ENCODE results near the gene TFEB. TPM values are rescaled to one million over a fixed set of nuclear protein-coding genes. Genes with fewer than 3 reads are reported as not detected.
A peak's percentile ranks its signal among the peaks of the same experiment; 100 is the strongest.

The TFEB gene
- total and polyA plus RNA-seq, 2 of the 8 experiments (the other 6 are each of a cell fraction or from before 2014, with no cell fraction given): 2.3 to 6.7 TPM

DNA sequence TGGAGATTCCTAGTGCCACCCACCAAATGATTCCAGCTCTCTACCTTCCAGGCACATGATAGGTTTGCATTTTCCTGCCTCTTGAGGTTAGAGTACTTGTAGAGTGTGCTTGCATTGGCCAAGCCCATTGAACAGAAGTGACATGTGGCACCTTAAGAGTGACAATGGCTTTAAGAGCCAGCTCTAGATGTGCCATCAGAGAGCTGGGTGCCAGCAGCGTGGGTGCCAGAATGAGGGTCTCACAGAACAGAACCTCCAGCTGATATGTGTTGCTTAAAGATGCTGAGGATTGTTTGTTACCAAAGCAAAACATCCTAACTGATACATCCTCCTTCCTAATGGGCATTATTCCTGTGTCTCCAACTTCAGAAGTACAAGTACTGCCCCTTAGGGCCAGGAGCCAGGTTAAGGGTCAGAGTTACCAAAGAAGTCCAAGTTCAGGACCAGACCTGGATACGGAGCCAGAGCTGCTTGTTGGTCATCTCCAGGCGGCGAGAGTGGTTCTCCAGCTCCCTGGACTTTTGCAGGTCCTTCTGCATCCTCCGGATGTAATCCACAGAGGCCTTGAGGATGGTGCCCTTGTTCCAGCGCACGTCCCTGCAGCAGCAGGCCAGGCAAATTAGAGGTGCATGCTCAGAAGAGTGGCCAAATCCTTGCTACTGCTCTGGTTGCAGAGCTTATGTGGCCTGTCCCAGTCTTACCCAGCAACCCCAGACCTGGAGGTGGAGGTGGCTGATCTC lies 49.6 kb downstream of the TFEB start:
- no peak overlapping the region for H3K4me3 ChIP-seq (ENCODE audit: extremely low read depth in 1 of 4, insufficient read depth in 2 of 4, low read depth in 3 of 4, low read length in 4 of 4)
- no peak overlapping the region; the same call in 1 of the 2 replicates for H4K8ac ChIP-seq (ENCODE audit: extremely low read depth, insufficient read depth, low read length)
- H4K91ac ChIP-seq (replicated peaks; ENCODE audit: insufficient read length, low read length): no peak overlapping the region
- H3K27me3 ChIP-seq (replicated peaks in 1 of 4; ENCODE audit: control insufficient read depth in 3 of 4, extremely low read depth in 1 of 4, insufficient read depth in 3 of 4, low read length in 3 of 4): peaks cover 0 to 11% (median 4%) of the 10 kb centered on the region in 4 experiments; a peak in 4 of 7 replicates
- POLR2A ChIA-PET (ENCODE audit: partially characterized antibody): interaction anchor here (0.8 to 1.7 kb wide), 2 partner anchors 29 to 315 kb away, joined by 3 to 5 read pairs; no protein-coding TSS in a partner anchor
- H2AK5ac ChIP-seq (ENCODE audit: low read depth, low read length): no peak overlapping the region
- no peaks in the 10 kb centered on the region for H4K20me1 ChIP-seq (replicated peaks in 1 of 2; ENCODE audit: control insufficient read depth in 1 of 2, insufficient read depth in 2 of 2, low read length in 2 of 2)
- WGBS, 2 experiments (ENCODE audit: extremely low coverage in 1 of 2, insufficient coverage in 1 of 2, insufficient read length in 1 of 2, insufficient replicate concordance in 2 of 2, low coverage in 1 of 2, low lambda C conversion rate in 2 of 2, missing lambda C conversion rate in 1 of 2): 92% methylated on average over 7 of the region's 7 CpGs; no CpG with 5 or more reads in 1 of the 2 experiments
- H3K4me2 ChIP-seq (ENCODE audit: insufficient read depth in 1 of 2, low read depth in 2 of 2, low read length in 2 of 2): no peak overlapping the region
- TF ChIP-seq NRF1 (IDR thresholded peaks at IDR 0.05; ENCODE audit: low read depth, low read length) (no peak), CEBPB (IDR thresholded peaks at IDR 0.05; ENCODE audit: low read depth, low read length) (no peak), JUN (IDR thresholded peaks at IDR 0.05; ENCODE audit: low read depth, low read length) (no peak), TAF7 (optimal IDR thresholded peaks at IDR 0.05; ENCODE audit: borderline replicate concordance, low read depth, low read length) (no peak), SP1 (IDR thresholded peaks at IDR 0.05; ENCODE audit: low read depth, low read length) (no peak), POU5F1 (IDR thresholded peaks at IDR 0.05; ENCODE audit: low read depth, low read length) (no peak), ZNF274 (IDR thresholded peaks at IDR 0.05; ENCODE audit: borderline replicate concordance, extremely low read depth, low read length) (no peak), RAD21 (IDR thresholded peaks at IDR 0.05 in 1 of 2, conservative IDR thresholded peaks at IDR 0.05 in 1 of 2; ENCODE audit: low read depth in 2 of 2, low read length in 2 of 2) (no peak), SUZ12 (IDR thresholded peaks at IDR 0.05; ENCODE audit: low read length) (no peak), EZH2 (IDR thresholded peaks at IDR 0.05; ENCODE audit: low read depth, low read length, severe bottlenecking) (no peak), SIX5 (IDR thresholded peaks at IDR 0.05; ENCODE audit: low read depth, low read length) (no peak), RXRA (IDR thresholded peaks at IDR 0.05; ENCODE audit: insufficient read depth, low read depth, low read length) (no peak), CREB1 (IDR thresholded peaks at IDR 0.05) (no peak)
- no peak overlapping the region for H2BK20ac ChIP-seq (ENCODE audit: low read length)
- 0 out of 2 replicates have a peak overlapping the region, but pooled peaks have one; percentile 61 for H2BK15ac ChIP-seq (ENCODE audit: low read length)
- FAIRE-seq (no peak), DNase-seq (ENCODE audit: low read depth in 1 of 2, low spot score in 2 of 2) (no peak)
- no peaks in the 10 kb centered on the region for H3K79me2 ChIP-seq (ENCODE audit: control insufficient read depth in 1 of 2, insufficient read depth in 2 of 2, low read length in 2 of 2)
- H3K79me1 ChIP-seq (ENCODE audit: low read depth, low read length): no peaks in the 10 kb centered on the region
- H3K4ac ChIP-seq (replicated peaks; ENCODE audit: insufficient read length, low read depth, low read length): no peak overlapping the region
- no peak overlapping the region for H4K5ac ChIP-seq (ENCODE audit: insufficient read length, low read depth, low read length)
- no peak overlapping the region for H2BK12ac ChIP-seq (ENCODE audit: low read depth, low read length)
- CTCF ChIA-PET (ENCODE audit: partially characterized antibody): interaction anchor here (0.6 to 14.1 kb wide), 22 partner anchors 8 to 320 kb away, joined by 3 to 299 read pairs (median 8); no protein-coding TSS in a partner anchor
- no peak overlapping the region for H3K14ac ChIP-seq (ENCODE audit: insufficient read length)
- peaks cover 5 to 31% (median 15%) of the 10 kb centered on the region in 4 experiments for H3K4me1 ChIP-seq (replicated peaks in 1 of 4; ENCODE audit: control insufficient read depth in 3 of 4, insufficient read depth in 4 of 4, low read length in 3 of 4)
- H3K23me2 ChIP-seq (ENCODE audit: low read depth, low read length): peaks cover 5% of the 10 kb centered on the region; the same call in 1 of the 2 replicates
- no peak overlapping the region for H2BK120ac ChIP-seq (replicated peaks; ENCODE audit: low read depth, low read length)
- no peak overlapping the region for H3K27ac ChIP-seq (ENCODE audit: low read depth, low read length)
- H3K9me3 ChIP-seq (ENCODE audit: insufficient read depth in 2 of 2, low read depth in 1 of 2, low read length in 1 of 2): no peaks in the 10 kb centered on the region
- H3K36me3 ChIP-seq (ENCODE audit: control insufficient read depth in 2 of 4, insufficient read depth in 4 of 4, low read length in 3 of 4): no peaks in the 10 kb centered on the region
- no peak overlapping the region for H2BK5ac ChIP-seq (ENCODE audit: low read depth, low read length)
- H3K18ac ChIP-seq (ENCODE audit: extremely low read depth, low read length): no peak overlapping the region
- no peak overlapping the region for H3K23ac ChIP-seq (ENCODE audit: insufficient read length)
- no peak overlapping the region for H3K9ac ChIP-seq (replicated peaks in 1 of 4; ENCODE audit: extremely low read depth in 1 of 4, low read depth in 3 of 4, low read length in 3 of 4)
- H2AFZ ChIP-seq (ENCODE audit: low read length): no peak overlapping the region
- H3K56ac ChIP-seq (replicated peaks; ENCODE audit: insufficient read length, low read depth, low read length): no peak overlapping the region
